Measurements from ENCODE around the gene RFX3.
A peak's percentile ranks its signal among the peaks of the same experiment; 100 is the strongest.

RFX3 gene

DNA sequence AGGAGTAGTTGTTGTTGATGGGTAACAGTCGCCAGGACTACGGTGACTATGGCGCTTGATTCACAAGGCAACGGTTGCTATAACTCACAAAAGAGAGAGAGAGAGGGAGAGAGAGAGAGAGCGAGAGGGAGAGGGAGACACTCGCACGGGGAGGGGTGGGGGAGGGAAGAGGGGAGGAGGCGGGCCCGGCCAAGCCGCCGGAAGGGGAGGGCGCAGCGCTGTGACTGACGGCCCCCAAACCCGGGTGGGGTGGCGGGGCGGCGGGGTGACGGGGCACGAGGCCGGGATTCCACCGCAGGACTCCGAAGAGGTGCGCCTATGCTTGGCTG lies at the start of gene RFX3:
TSS of gene RFX3 (minus strand) at position 166 of the 329 bp plus-strand sequence. CDS start 130,413 bp downstream, outside the sequence.
- H3K9me3 ChIP-seq (ENCODE audit: control insufficient read depth, insufficient read depth, low read length): no peaks in the 10 kb centered on the region
- peaks cover 9% of the 10 kb centered on the region for H3K4me1 ChIP-seq (ENCODE audit: control insufficient read depth, insufficient read depth, low read length)
- peak within 1 kb of the TSS; percentile 84 for H3K4me3 ChIP-seq (ENCODE audit: low read depth, low read length)
- no peaks in the 10 kb centered on the region for H3K36me3 ChIP-seq (ENCODE audit: control insufficient read depth, insufficient read depth, low read length)
- peak within 1 kb of the TSS; percentile 100 for H3K9ac ChIP-seq (ENCODE audit: low read depth, low read length)
- H3K27me3 ChIP-seq (ENCODE audit: control insufficient read depth, insufficient read depth, low read length): no peaks in the 10 kb centered on the region

DNA sequence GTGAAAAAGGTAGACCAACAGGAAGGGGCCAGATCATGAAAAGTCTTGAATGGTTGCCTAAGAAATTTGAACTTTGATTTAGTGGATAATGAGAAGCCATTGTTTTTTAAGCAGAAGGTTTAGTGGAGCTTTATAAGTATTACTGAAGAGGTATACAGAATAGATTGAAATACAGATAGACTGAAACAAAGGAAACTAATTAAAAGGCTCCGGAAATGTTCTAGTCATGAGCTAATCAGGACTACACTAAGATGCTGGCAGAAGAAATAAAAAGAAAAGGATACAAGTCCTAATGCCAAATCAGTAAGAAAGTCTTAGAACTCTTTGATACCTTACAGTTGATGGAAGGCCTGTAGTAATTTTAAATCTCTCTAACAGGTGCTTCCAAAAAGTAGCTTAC lies 45.7 kb upstream of the RFX3 start:
- Histone ChIP-seq H3K27me3 (ENCODE audit: control insufficient read depth, insufficient read depth, low read length) (no peaks in the 10 kb centered on the region), H3K36me3 (ENCODE audit: control insufficient read depth, insufficient read depth, low read length) (no peaks in the 10 kb centered on the region), H3K9me3 (ENCODE audit: control insufficient read depth, insufficient read depth, low read length) (no peaks in the 10 kb centered on the region), H3K4me1 (ENCODE audit: control insufficient read depth, insufficient read depth, low read length) (no peaks in the 10 kb centered on the region), H3K9ac (ENCODE audit: low read depth, low read length) (no peak overlapping the region), H3K4me3 (ENCODE audit: low read depth, low read length) (no peak overlapping the region)

DNA sequence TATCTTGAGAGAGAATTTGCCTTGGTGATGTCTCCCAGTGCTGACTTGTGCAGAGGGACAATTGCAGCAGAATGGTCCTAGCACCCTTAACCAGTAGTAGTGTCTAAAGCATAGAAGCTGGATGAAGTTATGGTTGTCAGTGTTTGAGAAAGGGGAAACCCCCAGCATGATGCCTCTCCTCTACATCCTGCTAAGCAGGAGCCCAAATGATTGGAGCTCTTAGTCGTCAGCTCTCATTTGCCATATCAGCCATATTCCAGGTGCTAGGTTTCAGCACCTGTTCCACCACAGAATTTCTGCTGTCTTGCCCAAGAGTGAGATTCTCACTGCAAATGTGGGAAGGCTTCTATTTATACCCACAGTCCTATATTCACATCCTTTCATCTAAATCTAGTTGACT lies 43.7 kb upstream of the RFX3 start:
- Histone ChIP-seq H3K4me1 (ENCODE audit: control insufficient read depth, insufficient read depth, low read length) (no peaks in the 10 kb centered on the region), H3K9ac (ENCODE audit: low read depth, low read length) (no peak overlapping the region), H3K9me3 (ENCODE audit: control insufficient read depth, insufficient read depth, low read length) (no peaks in the 10 kb centered on the region), H3K4me3 (ENCODE audit: low read depth, low read length) (no peak overlapping the region), H3K36me3 (ENCODE audit: control insufficient read depth, insufficient read depth, low read length) (no peaks in the 10 kb centered on the region), H3K27me3 (ENCODE audit: control insufficient read depth, insufficient read depth, low read length) (no peaks in the 10 kb centered on the region)

DNA sequence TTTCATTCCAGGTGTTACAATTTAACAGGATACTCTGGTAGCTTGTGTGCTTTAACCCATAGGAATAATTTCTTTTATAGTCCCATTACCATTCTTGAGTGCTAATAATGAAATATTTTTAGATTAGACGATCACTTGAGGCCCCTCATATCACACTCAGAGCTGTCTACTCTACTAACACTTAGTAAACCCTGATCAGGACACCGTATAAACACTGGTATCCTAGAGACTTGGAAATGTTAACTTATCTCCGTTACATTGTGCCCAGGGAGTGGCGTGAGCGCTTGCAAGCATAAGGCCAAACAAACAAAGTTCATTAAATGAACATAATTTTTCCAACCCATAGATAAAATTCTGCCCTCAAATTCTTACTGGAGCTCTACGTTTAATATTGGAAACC lies 42.2 kb upstream of the RFX3 start:
- H3K9me3 ChIP-seq (ENCODE audit: control insufficient read depth, insufficient read depth, low read length): no peaks in the 10 kb centered on the region

DNA sequence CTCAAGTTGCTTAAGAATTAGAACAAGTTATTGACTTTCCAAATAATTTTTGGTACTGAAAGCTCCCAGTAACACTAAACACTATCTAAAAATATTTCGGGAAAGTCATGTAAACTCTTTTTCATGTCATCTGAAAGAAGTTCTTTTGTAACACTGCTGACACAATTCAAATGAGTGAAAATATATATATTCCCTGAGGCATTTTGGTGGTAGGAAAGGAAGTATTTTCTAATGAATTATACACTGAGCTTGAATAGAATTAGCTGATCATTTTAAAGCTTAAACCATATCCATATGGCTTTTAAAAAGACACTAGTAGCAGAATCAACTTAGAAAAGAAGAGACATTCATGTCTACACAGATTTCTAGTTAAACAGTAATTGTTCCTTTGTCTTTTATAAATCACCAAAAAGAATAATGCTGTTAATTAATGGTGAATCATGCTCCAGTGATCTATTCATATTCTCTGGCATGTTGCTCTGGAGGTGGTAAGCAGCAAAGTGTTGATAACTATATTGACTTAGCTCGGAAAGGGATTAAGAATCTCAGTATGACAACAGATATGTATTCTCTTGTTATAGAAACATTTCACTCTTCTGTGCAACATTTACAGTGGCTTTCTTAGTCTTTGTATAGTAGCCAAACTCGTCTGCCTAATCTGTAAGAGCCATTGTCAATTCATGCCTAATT lies 27.4 kb upstream of the RFX3 start:
- Histone ChIP-seq H3K4me1 (ENCODE audit: control insufficient read depth, insufficient read depth, low read length) (no peaks in the 10 kb centered on the region), H3K9ac (ENCODE audit: low read depth, low read length) (no peak overlapping the region), H3K36me3 (ENCODE audit: control insufficient read depth, insufficient read depth, low read length) (no peaks in the 10 kb centered on the region), H3K4me3 (ENCODE audit: low read depth, low read length) (no peak overlapping the region), H3K27me3 (ENCODE audit: control insufficient read depth, insufficient read depth, low read length) (no peaks in the 10 kb centered on the region), H3K9me3 (ENCODE audit: control insufficient read depth, insufficient read depth, low read length) (no peaks in the 10 kb centered on the region)

More for the DNA sequence above, 42.2 kb upstream of the RFX3 start:
- Histone ChIP-seq H3K4me3 (ENCODE audit: low read depth, low read length) (no peak overlapping the region), H3K4me1 (ENCODE audit: control insufficient read depth, insufficient read depth, low read length) (no peaks in the 10 kb centered on the region), H3K36me3 (ENCODE audit: control insufficient read depth, insufficient read depth, low read length) (no peaks in the 10 kb centered on the region), H3K27me3 (ENCODE audit: control insufficient read depth, insufficient read depth, low read length) (no peaks in the 10 kb centered on the region), H3K9ac (ENCODE audit: low read depth, low read length) (no peak overlapping the region)

DNA sequence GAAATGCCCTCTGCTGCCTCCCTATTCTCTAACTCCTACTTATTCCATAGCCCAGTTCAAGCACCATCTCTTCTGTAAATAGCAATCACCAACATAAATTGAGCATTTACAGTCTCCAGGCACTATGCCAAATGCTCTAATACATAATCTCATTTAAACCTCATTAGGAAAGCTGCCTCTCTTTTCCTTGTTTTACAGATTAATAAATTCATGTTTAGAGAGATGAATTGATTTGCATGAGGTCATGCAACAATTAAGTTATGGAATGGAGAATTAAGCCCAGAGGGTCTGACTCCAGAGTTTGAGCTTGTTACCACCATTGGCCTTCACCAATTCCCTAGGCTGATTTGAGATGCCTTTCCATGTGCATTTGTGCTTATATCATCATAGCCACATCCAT lies 23.4 kb upstream of the RFX3 start:
- H3K9ac ChIP-seq (ENCODE audit: low read depth, low read length): no peak overlapping the region
- no peak overlapping the region for H3K4me3 ChIP-seq (ENCODE audit: low read depth, low read length)
- no peaks in the 10 kb centered on the region for H3K9me3 ChIP-seq (ENCODE audit: control insufficient read depth, insufficient read depth, low read length)
- H3K27me3 ChIP-seq (ENCODE audit: control insufficient read depth, insufficient read depth, low read length): no peaks in the 10 kb centered on the region
- no peaks in the 10 kb centered on the region for H3K36me3 ChIP-seq (ENCODE audit: control insufficient read depth, insufficient read depth, low read length)
- H3K4me1 ChIP-seq (ENCODE audit: control insufficient read depth, insufficient read depth, low read length): no peaks in the 10 kb centered on the region

DNA sequence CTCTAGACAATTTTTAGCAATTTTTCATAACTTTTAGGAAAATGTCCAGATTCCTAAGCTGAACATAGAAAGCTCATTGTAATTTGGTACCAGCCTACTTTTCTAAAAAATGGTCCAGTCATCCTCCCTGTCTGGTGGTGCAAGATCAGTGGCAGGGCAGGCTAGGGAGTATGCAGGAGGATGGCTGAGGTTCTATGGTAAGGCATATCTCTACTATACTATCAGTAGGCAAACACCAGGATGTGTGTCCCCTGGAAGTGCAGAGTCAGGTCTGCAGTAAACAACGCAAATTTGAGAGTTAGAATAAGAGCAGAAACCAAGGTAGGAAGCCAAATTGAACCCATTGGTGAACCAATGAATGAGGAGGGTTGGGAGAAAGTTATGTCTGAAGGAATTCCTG lies 22.8 kb upstream of the RFX3 start:
- Histone ChIP-seq H3K9ac (ENCODE audit: low read depth, low read length) (no peak overlapping the region), H3K4me1 (ENCODE audit: control insufficient read depth, insufficient read depth, low read length) (no peaks in the 10 kb centered on the region), H3K36me3 (ENCODE audit: control insufficient read depth, insufficient read depth, low read length) (no peaks in the 10 kb centered on the region)

DNA sequence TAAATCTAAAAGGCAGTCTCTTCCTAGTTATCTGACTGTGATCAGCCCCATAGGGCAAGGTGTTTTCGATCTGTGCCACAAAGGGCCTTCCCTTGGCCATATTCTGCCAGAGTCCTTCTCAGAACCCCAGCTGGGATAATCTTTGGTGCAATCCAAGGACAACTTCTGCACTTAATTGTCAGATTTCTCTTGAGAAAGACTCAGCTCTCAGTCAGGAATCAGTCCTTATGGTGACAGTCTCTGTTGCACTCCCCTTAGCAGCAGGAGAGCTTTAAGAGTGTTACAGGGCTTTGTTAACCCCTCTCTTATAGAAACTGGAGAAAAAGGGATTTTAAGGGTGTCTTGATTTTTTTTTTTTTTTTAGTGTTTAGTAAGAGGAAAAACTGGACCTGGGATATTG lies 15.4 kb upstream of the RFX3 start:
- H3K9ac ChIP-seq (ENCODE audit: low read depth, low read length): no peak overlapping the region
- H3K36me3 ChIP-seq (ENCODE audit: control insufficient read depth, insufficient read depth, low read length): no peaks in the 10 kb centered on the region
- no peaks in the 10 kb centered on the region for H3K27me3 ChIP-seq (ENCODE audit: control insufficient read depth, insufficient read depth, low read length)
- no peaks in the 10 kb centered on the region for H3K9me3 ChIP-seq (ENCODE audit: control insufficient read depth, insufficient read depth, low read length)
- no peaks in the 10 kb centered on the region for H3K4me1 ChIP-seq (ENCODE audit: control insufficient read depth, insufficient read depth, low read length)
- no peak overlapping the region for H3K4me3 ChIP-seq (ENCODE audit: low read depth, low read length)

More for the DNA sequence above, 22.8 kb upstream of the RFX3 start:
- Histone ChIP-seq H3K4me3 (ENCODE audit: low read depth, low read length) (no peak overlapping the region), H3K9me3 (ENCODE audit: control insufficient read depth, insufficient read depth, low read length) (no peaks in the 10 kb centered on the region), H3K27me3 (ENCODE audit: control insufficient read depth, insufficient read depth, low read length) (no peaks in the 10 kb centered on the region)

DNA sequence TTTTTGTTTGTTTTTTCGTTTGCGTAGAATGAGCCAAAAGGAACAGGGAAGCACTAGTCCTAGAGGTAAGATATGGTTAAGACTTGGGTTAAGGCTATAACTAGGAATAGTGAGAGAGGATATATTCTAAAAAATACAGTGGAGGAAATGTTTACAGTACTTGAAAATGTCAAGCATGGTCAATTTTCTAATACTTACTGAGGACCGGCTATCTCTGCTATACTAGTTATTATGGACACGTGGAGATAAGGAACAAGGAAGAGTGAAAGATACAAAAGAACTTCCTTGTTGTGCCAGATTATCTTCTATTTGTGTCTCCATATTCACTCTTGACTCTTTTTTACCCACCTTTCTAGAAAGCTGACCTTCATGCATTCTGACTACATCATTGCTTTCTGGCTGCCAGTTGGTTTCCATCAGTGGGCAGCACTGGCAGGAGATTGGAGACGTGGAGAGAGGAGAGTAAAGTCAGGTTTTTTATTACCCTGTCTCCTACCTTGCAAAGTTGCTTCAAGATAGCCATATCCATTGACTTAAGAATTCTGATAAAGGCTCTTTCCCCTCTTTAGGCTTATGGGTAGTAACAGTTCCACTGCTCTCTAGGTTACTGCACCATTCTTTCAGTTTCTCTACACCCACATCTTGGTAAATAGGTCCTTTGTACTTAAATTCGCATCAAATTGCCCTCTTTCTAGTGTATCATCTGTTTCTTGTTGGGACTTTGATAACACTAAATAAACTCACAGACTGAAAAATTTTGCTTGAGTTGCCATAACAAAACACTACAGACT lies 9.0 kb upstream of the RFX3 start:
- Histone ChIP-seq H3K27me3 (ENCODE audit: control insufficient read depth, insufficient read depth, low read length) (no peaks in the 10 kb centered on the region), H3K36me3 (ENCODE audit: control insufficient read depth, insufficient read depth, low read length) (no peaks in the 10 kb centered on the region), H3K4me3 (ENCODE audit: low read depth, low read length) (no peak overlapping the region), H3K9ac (ENCODE audit: low read depth, low read length) (no peak overlapping the region), H3K9me3 (ENCODE audit: control insufficient read depth, insufficient read depth, low read length) (no peaks in the 10 kb centered on the region), H3K4me1 (ENCODE audit: control insufficient read depth, insufficient read depth, low read length) (no peaks in the 10 kb centered on the region)

DNA sequence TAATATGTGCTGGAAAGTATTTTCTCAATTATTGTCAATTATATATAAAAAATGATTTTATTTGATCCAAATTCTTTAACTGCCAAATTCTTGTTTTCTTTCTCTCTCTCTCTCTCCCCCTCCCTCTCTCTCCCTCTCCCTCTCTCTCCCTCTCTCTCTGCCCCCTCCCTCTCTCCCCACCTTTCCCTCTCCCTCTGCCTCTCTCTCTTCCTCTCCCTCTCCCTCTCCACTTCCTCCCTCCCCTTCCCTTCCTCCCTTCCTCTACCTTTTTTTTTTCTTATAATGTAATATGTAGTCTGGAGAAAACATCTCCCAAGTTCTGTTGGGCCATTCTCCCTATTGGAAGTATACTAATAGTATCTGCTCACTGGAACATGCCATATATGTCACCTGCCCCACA lies 6.4 kb upstream of the RFX3 start:
- Histone ChIP-seq H3K4me3 (ENCODE audit: low read depth, low read length) (no peak overlapping the region), H3K36me3 (ENCODE audit: control insufficient read depth, insufficient read depth, low read length) (no peaks in the 10 kb centered on the region)

DNA sequence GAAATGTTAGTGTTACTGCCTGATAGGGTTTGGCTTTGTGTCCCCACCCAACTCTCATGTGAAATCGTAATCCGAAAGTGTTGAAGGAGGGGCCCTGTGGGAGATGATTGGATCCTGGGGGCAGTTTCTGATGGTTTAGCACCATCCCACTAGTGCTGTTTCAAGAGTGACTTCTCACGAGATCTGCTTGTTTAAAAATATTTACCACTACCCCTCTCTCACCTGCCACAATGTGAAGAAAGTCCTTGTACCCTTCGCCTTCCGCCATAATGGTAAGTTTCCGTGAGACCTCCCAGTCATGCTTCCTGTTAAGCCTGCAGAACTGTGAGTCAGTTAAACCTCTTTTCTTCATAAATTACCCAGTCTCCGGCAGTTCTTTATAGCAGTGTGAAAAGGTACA lies 2.6 kb upstream of the RFX3 start:
- Histone ChIP-seq H3K4me3 (ENCODE audit: low read depth, low read length) (no peak overlapping the region), H3K27me3 (ENCODE audit: control insufficient read depth, insufficient read depth, low read length) (no peaks in the 10 kb centered on the region), H3K36me3 (ENCODE audit: control insufficient read depth, insufficient read depth, low read length) (no peaks in the 10 kb centered on the region), H3K9me3 (ENCODE audit: control insufficient read depth, insufficient read depth, low read length) (no peaks in the 10 kb centered on the region), H3K4me1 (ENCODE audit: control insufficient read depth, insufficient read depth, low read length) (peaks cover 9% of the 10 kb centered on the region), H3K9ac (ENCODE audit: low read depth, low read length) (no peak overlapping the region)

More for the DNA sequence above, 6.4 kb upstream of the RFX3 start:
- peaks cover 9% of the 10 kb centered on the region for H3K4me1 ChIP-seq (ENCODE audit: control insufficient read depth, insufficient read depth, low read length)
- no peak overlapping the region for H3K9ac ChIP-seq (ENCODE audit: low read depth, low read length)
- no peaks in the 10 kb centered on the region for H3K27me3 ChIP-seq (ENCODE audit: control insufficient read depth, insufficient read depth, low read length)
- no peaks in the 10 kb centered on the region for H3K9me3 ChIP-seq (ENCODE audit: control insufficient read depth, insufficient read depth, low read length)
